GM19372 (cell line): Measurements from ENCODE around the gene TCERG1L.

Source experiments
- ATAC-seq: cut with Tn5 transposase; IDR thresholded peaks from one replicate; pipeline ENCODE4 v1.9.1; 2021; ENCODE audit warnings: mild to moderate bottlenecking, low read depth, moderate library complexity; ENCODE audit not compliant: unreplicated experiment

The TCERG1L gene

DNA sequence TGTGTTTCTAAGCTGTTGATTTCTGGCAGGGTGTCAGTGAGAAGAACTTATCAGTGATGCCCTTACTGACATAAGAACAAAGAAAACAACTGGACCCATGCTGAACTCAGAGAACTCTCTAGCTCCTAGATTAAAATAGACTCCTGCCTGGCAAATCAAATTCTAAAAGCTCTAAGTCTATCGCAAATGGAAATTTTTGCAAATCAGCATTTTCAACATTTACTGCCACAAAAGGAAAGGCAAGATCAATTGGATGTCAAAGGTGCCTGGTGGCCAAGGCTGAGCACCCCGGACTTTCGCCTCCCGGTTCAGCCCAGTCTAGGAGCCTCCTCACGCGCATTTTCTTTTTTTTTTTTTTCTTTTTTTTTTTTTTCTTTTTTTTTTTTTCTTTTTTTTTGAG lies 251.6 kb downstream of the TCERG1L start:
- no peak for ATAC-seq

DNA sequence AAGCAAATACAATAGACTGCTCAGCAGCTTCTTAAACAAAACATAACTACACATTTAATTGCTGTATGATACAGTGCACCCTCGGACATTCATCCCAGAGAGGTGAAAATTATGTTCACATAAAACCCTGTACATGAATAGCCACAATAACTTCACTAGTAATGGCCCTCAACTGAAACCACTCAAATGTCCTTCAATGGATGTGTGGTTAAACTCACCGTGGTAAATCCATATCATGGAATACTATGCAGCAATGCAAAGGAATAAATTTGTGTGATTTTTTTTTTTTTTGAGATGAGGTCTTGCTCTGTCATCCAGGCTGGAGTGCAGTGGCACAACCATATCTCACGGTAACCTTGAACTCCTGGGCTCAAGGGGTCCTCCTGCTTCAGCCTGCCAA lies 252.7 kb downstream of the TCERG1L start:
- no peak for ATAC-seq

DNA sequence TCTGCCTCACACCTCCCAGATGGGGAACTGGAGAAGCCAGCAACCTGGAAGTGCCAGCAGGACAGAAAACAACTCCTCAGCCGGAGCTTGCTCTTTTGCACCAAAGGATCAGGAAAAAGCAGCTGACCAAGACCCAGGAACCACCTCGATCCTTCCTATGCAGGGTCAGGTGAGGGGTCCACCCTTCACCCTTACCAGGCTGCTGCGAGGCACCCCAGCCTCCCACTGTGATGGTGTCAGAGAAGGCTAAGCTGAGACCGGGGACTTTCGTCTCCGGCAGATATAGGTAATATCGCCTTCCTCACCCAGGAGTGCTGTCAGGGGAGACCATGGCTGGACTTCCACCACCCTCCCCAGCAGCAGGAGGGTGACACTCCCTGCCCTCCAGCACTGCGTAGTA lies 254.7 kb downstream of the TCERG1L start:
- no peak for ATAC-seq

DNA sequence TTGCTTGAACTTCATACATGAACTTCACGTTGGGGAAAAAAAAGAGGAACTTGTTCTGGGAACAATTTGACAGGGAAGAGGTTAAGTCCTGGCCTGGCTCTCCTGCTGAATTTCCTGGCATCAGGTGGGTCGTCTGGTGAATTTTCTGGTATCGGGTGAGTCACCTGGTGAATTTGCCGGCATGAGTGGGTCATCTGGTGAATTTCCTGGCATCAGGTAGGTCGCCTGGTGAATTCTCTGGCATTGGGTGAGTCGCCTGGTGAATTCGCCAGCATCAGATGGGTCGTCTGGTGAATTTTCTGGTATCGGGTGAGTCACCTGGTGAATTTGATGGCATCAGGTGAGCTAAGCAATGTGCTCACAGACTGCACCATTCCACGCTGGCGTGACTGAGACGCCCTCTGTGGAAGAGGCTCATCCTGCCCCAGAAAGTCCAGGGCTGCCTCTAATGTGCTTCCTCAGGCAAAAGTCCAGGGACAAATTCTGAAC lies 255.4 kb downstream of the TCERG1L start:
- no peak for ATAC-seq

DNA sequence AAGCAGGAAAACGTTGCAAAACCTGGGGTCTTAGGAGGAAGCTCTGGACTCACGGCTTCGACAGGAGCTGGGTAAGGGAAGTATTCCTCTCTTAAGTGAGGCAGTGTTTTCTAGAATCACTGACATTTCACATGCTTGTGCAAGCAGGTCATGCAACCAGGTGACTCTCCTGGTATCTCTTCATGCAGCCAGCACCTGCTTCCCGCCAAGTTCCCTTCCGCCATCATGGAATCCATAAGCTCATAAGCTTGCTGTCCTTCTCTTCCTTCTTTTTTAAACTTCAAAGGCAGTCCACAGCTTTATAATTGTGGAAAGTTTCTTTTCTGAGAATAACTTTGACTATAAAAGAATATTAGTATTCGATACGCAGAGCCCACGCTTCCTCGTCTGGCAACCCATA lies 256.1 kb downstream of the TCERG1L start:
- no peak for ATAC-seq

DNA sequence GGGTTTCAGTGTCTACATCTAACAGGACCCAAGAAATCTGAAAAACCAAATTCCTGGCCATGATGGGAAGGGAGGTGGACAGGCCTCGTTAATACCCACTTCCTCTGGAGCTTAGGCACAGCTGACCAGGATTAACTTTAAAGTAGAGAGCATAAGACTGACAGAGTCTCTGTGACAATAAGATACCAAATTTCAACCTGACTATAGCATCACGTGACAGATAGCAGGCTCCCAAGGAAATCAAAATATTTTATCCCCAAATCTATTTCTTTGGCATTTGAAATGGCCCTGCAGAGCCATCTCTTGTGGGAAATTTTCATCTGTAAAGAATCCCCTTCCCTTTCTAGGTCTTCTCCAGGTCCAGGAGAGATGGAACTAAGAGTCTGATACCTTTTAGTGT lies 258.3 kb downstream of the TCERG1L start:
- no peak for ATAC-seq

DNA sequence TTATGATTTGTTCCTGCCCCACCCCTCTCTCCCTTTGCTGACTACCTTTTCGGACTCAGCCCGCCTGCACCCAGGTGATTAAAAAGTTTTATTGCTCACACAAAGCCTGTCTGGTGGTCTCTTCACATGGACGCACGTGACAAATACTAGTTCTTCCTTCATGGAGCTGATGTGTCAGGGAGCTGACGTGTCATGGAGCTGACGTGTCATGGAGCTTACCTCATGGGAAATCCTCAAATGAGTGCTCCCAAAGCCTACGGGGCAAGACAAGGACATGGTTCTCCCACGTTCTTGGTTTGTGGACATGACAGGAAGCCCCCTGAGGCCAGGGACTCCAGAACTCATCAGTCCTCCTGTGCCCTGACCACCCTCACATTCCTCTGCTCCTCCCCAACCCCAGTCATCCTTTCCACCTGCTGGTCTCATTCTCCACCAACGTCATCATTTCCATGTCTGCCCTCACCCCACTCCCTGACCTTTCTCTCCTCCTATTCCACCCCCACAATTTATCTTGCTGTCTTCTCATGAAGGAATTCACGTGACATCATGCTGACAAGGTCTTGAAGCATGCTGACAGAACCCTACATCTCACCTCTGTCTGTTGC lies 261.3 kb downstream of the TCERG1L start:
- no peak for ATAC-seq

DNA sequence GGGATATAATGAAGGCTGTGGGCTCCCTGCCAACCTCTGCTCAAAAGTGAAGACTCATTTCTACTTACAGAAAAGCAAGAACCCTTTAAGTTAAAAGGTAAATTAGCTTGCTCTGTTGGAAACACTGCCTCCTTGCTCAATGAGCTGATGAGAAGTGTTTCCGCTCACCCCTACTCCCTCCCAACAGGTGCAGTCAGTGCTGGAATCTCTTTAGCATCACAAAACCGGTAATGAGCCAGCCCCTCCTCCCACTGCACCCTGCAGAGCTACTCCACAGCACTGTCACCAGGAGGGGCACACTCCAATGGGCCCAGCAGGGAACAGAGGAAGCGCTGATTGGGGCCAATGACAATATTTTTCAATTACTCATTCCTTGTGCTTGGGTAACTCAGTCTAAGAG lies 262.5 kb downstream of the TCERG1L start:
- ATAC-seq, result no peak

DNA sequence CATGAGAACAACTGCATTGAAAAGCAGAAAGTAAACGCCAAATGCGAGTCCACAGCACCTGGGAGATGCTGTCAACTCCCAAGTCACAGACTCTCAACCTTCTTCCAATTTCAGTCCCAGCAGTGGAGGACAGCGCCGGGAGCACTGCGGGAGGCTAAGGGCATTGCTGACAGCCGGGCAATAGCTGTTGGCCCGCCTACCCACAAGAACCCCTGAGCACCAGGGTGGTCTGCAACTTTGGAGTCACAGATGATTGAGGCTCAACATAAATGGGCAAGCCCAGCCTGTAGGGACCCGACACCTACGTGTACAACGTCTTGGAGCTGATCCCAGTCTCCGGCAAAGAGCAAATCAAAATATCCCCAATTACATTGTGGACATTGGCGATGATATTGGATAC lies 262.9 kb downstream of the TCERG1L start:
- ATAC-seq, result no peak

DNA sequence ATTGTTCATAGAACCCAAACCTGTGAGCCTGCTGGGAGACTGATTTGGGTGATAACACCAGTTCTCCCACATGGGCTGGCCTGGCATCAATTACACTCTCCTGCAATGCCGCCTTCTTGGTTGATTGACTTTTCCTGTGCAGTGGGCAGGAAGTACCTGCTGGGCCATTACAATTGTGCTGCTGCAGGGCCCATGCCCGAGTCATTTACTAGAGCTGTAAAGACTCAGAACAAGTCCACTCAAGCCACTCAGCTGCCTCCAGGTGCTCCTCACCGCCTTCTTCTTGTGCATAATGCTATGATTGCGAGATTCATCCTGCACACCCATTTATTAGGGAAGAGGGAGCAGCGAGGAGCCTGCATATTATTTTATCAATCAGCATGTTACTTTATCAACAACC lies 264.0 kb downstream of the TCERG1L start:
- ATAC-seq, result no peak

DNA sequence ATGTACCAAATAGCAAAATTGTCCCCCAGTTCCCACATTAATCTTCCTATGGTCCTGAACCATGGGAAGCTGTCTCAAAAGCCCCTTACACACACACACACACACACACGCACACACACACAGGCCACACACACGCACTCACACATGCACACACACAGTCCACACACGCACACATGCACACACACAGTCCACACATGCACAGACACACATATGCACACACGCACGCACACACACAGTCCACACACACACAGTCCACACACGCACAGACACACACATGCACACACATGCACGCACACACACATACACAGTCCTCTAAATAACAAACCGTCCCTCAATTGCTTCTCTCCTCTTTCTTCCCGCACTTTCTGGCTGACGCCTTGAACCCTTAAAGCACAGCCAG lies 265.3 kb downstream of the TCERG1L start:
- no peak for ATAC-seq

DNA sequence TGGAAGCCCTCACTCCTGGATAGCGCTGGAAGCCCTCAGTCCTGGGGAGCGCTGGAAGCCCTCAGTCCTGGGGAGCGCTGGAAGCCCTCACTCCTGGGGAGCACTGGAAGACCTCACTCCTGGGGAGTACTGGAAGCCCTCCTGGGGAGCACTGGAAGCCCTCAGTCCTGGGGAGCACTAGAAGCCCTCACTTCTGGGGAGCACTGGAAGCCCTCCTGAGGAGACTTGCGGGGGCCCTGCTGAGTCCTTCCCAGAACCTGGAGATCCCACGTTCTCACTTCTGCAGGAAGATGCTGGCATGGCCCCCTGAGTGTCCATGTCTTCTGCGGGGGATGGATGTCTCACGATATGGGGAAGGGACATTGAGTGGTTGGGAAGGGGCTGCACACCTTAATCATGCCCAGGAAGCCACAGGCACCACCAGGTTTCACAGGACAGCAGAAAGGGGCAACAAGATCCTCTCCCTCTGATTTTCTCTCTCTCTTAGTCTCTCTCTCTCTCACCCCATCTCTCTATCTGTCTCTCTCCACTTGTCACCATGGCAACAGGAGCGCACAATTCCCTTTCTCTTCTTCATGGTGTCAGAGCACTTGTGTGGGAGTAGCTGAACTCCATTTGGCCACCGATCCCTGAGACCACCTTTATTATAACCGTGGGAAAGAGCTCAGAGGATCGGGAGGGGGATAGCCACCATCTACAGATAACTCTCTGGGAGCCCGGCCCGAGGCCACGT lies 267.0 kb downstream of the TCERG1L start:
- no peak for ATAC-seq

DNA sequence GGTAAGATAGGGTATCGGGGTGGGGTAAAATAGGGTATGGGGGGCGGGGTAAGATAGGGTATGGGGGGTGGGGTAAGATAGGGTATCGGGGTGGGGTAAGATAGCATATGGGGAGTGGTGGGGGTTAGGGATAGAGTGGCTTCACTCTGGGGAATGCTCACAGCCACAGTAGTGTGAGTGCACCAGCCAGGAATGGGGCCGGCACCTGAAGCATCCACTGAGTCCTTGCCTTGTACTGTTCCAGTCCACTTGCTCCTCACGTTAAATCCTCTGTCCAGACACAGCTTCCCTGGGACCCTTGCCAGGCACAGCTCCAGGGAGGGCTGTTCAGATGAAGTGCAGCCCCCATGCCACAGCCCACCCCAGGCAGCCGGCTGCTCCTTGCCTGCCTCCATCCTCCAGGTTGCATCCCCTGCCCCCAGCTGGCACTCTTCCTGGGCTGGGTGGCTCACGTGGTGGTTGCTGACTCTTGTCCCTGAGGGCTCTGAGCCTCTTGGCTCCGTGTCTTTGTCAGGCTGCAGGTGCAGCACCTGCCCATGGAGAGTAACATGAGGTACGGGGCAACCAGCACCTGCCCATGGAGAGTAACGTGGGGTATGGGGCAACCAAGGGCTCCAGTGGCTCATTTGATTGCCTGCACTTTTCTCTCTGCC lies 268.4 kb downstream of the TCERG1L start:
- ATAC-seq, result no peak
